Measurements from ENCODE around the gene UCP2.
A peak's percentile ranks its signal among the peaks of the same experiment; 100 is the strongest.
"Not testable (repeated sequence)": the region's sequence is repeated elsewhere in the genome, so short reads cannot be mapped to it uniquely, and the experiment has no call there.

UCP2 gene

GRCh38 chr11:73991471-73992006 is 8.9 kb upstream of the UCP2 start:
- no peak for DNase-seq (ENCODE audit: low spot score)

- DNase-seq (ENCODE audit: low spot score), result no peak
Observed at GRCh38 chr11:73990730-73991129, 8.1 kb upstream of the UCP2 start.

- DNase-seq (ENCODE audit: low spot score), result no peak
Observed at GRCh38 chr11:73989156-73989555, 6.5 kb upstream of the UCP2 start.

GRCh38 chr11:73988227-73988626 is 5.6 kb upstream of the UCP2 start:
- DNase-seq (ENCODE audit: low spot score), result no peak

GRCh38 chr11:73985661-73986060 is 3.0 kb upstream of the UCP2 start:
- DNase-seq (ENCODE audit: low spot score), result not testable (repeated sequence)

- no peak for DNase-seq (ENCODE audit: low spot score)
Observed at GRCh38 chr11:73983741-73984538, 1.3 kb upstream of the UCP2 start.

- DNase-seq (ENCODE audit: low spot score), result peak; percentile 97
Observed at GRCh38 chr11:73982990-73983740, 522 bp upstream of the UCP2 start.

- DNase-seq (ENCODE audit: low spot score), result no peak
Observed at GRCh38 chr11:73981051-73981805, 1.4 kb downstream of the UCP2 start.

- DNase-seq (ENCODE audit: low spot score), result peak; percentile 73
Observed at GRCh38 chr11:73980001-73980961, 2.4 kb downstream of the UCP2 start.

- DNase-seq (ENCODE audit: low spot score), result no peak
Observed at GRCh38 chr11:73978576-73979086, 4.0 kb downstream of the UCP2 start.

- DNase-seq (ENCODE audit: low spot score), result no peak
Observed at GRCh38 chr11:73977856-73978519, 4.7 kb downstream of the UCP2 start.

GRCh38 chr11:73976451-73977151 is 6.0 kb downstream of the UCP2 start:
- DNase-seq (ENCODE audit: low spot score), result no peak

GRCh38 chr11:73975479-73975757 is 7.2 kb downstream of the UCP2 start:
- no peak for DNase-seq (ENCODE audit: low spot score)

GRCh38 chr11:73974604-73975478 is 7.8 kb downstream of the UCP2 start:
- no peak for DNase-seq (ENCODE audit: low spot score)

GRCh38 chr11:73972620-73973449 is 9.8 kb downstream of the UCP2 start:
- DNase-seq (ENCODE audit: low spot score), result no peak

- DNase-seq (ENCODE audit: low spot score), result no peak
Observed at GRCh38 chr11:73972187-73972586, 10.5 kb downstream of the UCP2 start.

GRCh38 chr11:73971175-73971719 is 11.4 kb downstream of the UCP2 start:
- no peak for DNase-seq (ENCODE audit: low spot score)

Measured in activated CD4-positive, alpha-beta T cell treated with anti-CD3 and anti-CD28 coated beads, Interleukin-2, Interleukin-4, amounts not matched to agents 100 ng/mL and 50 ng/mL, durations not matched to agents 16 hours and 8 hours (primary cell).